GM23338 (cell line): Measurements from ENCODE around the gene MOB3B. TPM values are rescaled to one million over a fixed set of nuclear protein-coding genes. Genes with fewer than 3 reads are reported as not detected.

Source experiments
- ATAC-seq: fragments of 200-7000 bp; cut with Tn5 transposase; 3 replicates; pipeline ENCODE4 v1.9.1; 2020
- DNase-seq: peaks from one replicate; pipeline ENCODE4 v3.0.0-alpha.2; 2015; ENCODE audit warnings: low spot score
- H2AFZ ChIP-seq: fragments of 200-600 bp; sonication (generic); 2 replicates; pipeline ENCODE4 v1.8.0; 2016; ENCODE audit warnings: antibody characterized with exemption, mild to moderate bottlenecking, moderate library complexity
- H3F3A ChIP-seq: fragments of 200-600 bp; sonication (generic); replicated peaks from 2 replicates; pipeline ENCODE4 v1.8.0; 2017; ENCODE audit warnings: antibody characterized with exemption, mixed run types, low read depth
- H3K27ac ChIP-seq: fragments of 200-600 bp; sonication (generic); 2 replicates; pipeline ENCODE4 v1.6.1; 2016; ENCODE audit warnings: low read depth
- H3K27me3 ChIP-seq: fragments of 200-600 bp; sonication (generic); 2 replicates; pipeline ENCODE4 v1.8.0; 2016; ENCODE audit warnings: mild to moderate bottlenecking, mixed run types, moderate library complexity; ENCODE audit not compliant: insufficient read depth
- H3K36me3 ChIP-seq: fragments of 200-600 bp; sonication (generic); 2 replicates; pipeline ENCODE4 v1.8.0; 2016; ENCODE audit warnings: mild to moderate bottlenecking; ENCODE audit not compliant: insufficient read depth
- H3K4me1 ChIP-seq: fragments of 200-600 bp; sonication (generic); 2 replicates; pipeline ENCODE4 v1.8.0; 2016; ENCODE audit warnings: mild to moderate bottlenecking, moderate library complexity; ENCODE audit not compliant: insufficient read depth
- H3K4me2 ChIP-seq: fragments of 200-600 bp; sonication (generic); 2 replicates; pipeline ENCODE4 v1.7.1; 2017; ENCODE audit warnings: mixed run types
- H3K4me3 ChIP-seq: fragments of 200-600 bp; sonication (generic); 2 replicates; pipeline ENCODE4 v1.6.1; 2016; ENCODE audit warnings: mixed run types
- H3K79me2 ChIP-seq: fragments of 200-600 bp; sonication (generic); replicated peaks from 2 replicates; pipeline ENCODE4 v1.8.0; 2017; ENCODE audit warnings: mild to moderate bottlenecking; ENCODE audit not compliant: insufficient read depth
- H3K9me2 ChIP-seq: fragments of 200-600 bp; sonication (generic); 2 replicates; pipeline ENCODE4 v1.8.0; 2017; ENCODE audit not compliant: insufficient read depth
- H4K20me1 ChIP-seq: fragments of 200-600 bp; sonication (generic); replicated peaks from 2 replicates; pipeline ENCODE4 v1.8.0; 2017; ENCODE audit warnings: mild to moderate bottlenecking; ENCODE audit not compliant: insufficient read depth
- H3K27ac Mint-ChIP-seq: 2 replicates; pipeline ENCODE4 v1.8.0; 2020; ENCODE audit warnings: inconsistent platforms, mild to moderate bottlenecking, moderate library complexity, mixed read lengths
- H3K27me3 Mint-ChIP-seq: 3 replicates; pipeline ENCODE4 v1.8.0; 2022; ENCODE audit warnings: low read depth, mild to moderate bottlenecking, moderate library complexity, mixed read lengths, inconsistent platforms; ENCODE audit not compliant: insufficient read depth, poor library complexity
- H3K36me3 Mint-ChIP-seq: 3 replicates; pipeline ENCODE4 v1.8.0; 2021; ENCODE audit warnings: low read depth, mild to moderate bottlenecking, inconsistent platforms, moderate library complexity, mixed read lengths
- H3K4me1 Mint-ChIP-seq: 3 replicates; pipeline ENCODE4 v1.8.0; 2020; ENCODE audit warnings: mild to moderate bottlenecking, inconsistent platforms, mixed read lengths
- H3K4me3 Mint-ChIP-seq: 3 replicates; pipeline ENCODE4 v1.8.0; 2021; ENCODE audit warnings: moderate library complexity, mild to moderate bottlenecking, inconsistent platforms, mixed read lengths
- H3K9me3 Mint-ChIP-seq: 3 replicates; pipeline ENCODE4 v1.8.0; 2020; ENCODE audit warnings: moderate library complexity, mild to moderate bottlenecking, inconsistent platforms, mixed read lengths
- EZH2 ChIP-seq: fragments of 200-600 bp; sonication (generic); IDR thresholded peaks from one replicate; pipeline ENCODE4 v1.8.0; 2017; ENCODE audit warnings: antibody characterized with exemption, mild to moderate bottlenecking, low read depth; ENCODE audit not compliant: unreplicated experiment
- JUNB ChIP-seq: IDR thresholded peaks from one replicate; pipeline ENCODE4 v1.6.1; 2016; ENCODE audit warnings: antibody characterized with exemption; ENCODE audit not compliant: unreplicated experiment
- ZNF114 ChIP-seq: fragments of 250-450 bp; sonication (Bioruptor Pico); IDR thresholded peaks from 2 replicates; pipeline ENCODE4 v1.5.0; 2020; ENCODE audit warnings: mild to moderate bottlenecking, moderate library complexity
- polyA plus RNA-seq: library from polyadenylated mRNA; unstranded; fragments of >200 nt; fragmentation: Nextera tagmentation; extraction: Ambion mirVana; gene quantifications from 2 replicates; pipeline ENCODE4 v1.2.1, GENCODE V29; 2016
- total RNA-seq: library from RNA; depleted of rRNA; stranded (reverse); fragments of >200 nt; shearing (Covaris generic); gene quantifications from 2 replicates; pipeline ENCODE4 v1.2.3, GENCODE V29; 2014
- TF ChIP-seq, protein P1 (sequence below): fragments of 250-450 bp; sonication (Bioruptor Pico); IDR thresholded peaks from 2 replicates; pipeline ENCODE4 v1.5.0; 2020; ENCODE audit warnings: mild to moderate bottlenecking, moderate library complexity
- TF ChIP-seq, protein P2 (sequence below): IDR thresholded peaks from 2 replicates; pipeline ENCODE4 v1.6.1; 2016; ENCODE audit warnings: antibody characterized with exemption
- TF ChIP-seq, protein P3 (sequence below): IDR thresholded peaks from one replicate; pipeline ENCODE4 v1.6.1; 2018; ENCODE audit warnings: antibody characterized with exemption; ENCODE audit not compliant: unreplicated experiment
- TF ChIP-seq, protein P4 (sequence below), 2 experiments: fragments of 200-600 bp in 1 of 2; sonication (generic) in 1 of 2; conservative IDR thresholded peaks; 2 replicates each; pipeline versions ENCODE4 v1.5.1 to v1.6.1; 2016 to 2017; ENCODE audit warnings: antibody characterized with exemption in 2 of 2, low read depth in 2 of 2, mild to moderate bottlenecking in 2 of 2, moderate library complexity in 1 of 2

Gene MOB3B
- total and polyA plus RNA-seq, 2 experiments from 2014 or later, result 7.6 to 12.1 TPM

DNA sequence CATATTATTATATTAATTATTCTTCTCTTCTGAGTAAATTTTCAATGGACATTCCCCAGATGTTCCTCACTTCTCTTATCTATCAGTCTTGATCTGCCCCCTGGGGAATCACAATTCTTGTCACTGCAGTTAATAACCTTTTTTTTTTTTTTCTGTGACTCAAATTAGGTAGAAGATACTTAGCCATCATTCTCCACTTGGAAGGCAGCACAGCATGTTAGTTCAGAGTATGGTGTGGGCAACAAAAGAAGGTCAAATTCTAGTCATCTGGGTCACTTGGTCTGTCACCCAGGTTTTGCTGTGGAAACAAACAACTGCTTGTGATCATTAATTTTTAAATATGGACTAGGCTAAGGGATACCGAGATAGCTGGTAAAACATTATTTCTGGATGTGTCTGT is 8.1 kb upstream of the MOB3B start (continued):
- TF ChIP-seq, protein P1, sequence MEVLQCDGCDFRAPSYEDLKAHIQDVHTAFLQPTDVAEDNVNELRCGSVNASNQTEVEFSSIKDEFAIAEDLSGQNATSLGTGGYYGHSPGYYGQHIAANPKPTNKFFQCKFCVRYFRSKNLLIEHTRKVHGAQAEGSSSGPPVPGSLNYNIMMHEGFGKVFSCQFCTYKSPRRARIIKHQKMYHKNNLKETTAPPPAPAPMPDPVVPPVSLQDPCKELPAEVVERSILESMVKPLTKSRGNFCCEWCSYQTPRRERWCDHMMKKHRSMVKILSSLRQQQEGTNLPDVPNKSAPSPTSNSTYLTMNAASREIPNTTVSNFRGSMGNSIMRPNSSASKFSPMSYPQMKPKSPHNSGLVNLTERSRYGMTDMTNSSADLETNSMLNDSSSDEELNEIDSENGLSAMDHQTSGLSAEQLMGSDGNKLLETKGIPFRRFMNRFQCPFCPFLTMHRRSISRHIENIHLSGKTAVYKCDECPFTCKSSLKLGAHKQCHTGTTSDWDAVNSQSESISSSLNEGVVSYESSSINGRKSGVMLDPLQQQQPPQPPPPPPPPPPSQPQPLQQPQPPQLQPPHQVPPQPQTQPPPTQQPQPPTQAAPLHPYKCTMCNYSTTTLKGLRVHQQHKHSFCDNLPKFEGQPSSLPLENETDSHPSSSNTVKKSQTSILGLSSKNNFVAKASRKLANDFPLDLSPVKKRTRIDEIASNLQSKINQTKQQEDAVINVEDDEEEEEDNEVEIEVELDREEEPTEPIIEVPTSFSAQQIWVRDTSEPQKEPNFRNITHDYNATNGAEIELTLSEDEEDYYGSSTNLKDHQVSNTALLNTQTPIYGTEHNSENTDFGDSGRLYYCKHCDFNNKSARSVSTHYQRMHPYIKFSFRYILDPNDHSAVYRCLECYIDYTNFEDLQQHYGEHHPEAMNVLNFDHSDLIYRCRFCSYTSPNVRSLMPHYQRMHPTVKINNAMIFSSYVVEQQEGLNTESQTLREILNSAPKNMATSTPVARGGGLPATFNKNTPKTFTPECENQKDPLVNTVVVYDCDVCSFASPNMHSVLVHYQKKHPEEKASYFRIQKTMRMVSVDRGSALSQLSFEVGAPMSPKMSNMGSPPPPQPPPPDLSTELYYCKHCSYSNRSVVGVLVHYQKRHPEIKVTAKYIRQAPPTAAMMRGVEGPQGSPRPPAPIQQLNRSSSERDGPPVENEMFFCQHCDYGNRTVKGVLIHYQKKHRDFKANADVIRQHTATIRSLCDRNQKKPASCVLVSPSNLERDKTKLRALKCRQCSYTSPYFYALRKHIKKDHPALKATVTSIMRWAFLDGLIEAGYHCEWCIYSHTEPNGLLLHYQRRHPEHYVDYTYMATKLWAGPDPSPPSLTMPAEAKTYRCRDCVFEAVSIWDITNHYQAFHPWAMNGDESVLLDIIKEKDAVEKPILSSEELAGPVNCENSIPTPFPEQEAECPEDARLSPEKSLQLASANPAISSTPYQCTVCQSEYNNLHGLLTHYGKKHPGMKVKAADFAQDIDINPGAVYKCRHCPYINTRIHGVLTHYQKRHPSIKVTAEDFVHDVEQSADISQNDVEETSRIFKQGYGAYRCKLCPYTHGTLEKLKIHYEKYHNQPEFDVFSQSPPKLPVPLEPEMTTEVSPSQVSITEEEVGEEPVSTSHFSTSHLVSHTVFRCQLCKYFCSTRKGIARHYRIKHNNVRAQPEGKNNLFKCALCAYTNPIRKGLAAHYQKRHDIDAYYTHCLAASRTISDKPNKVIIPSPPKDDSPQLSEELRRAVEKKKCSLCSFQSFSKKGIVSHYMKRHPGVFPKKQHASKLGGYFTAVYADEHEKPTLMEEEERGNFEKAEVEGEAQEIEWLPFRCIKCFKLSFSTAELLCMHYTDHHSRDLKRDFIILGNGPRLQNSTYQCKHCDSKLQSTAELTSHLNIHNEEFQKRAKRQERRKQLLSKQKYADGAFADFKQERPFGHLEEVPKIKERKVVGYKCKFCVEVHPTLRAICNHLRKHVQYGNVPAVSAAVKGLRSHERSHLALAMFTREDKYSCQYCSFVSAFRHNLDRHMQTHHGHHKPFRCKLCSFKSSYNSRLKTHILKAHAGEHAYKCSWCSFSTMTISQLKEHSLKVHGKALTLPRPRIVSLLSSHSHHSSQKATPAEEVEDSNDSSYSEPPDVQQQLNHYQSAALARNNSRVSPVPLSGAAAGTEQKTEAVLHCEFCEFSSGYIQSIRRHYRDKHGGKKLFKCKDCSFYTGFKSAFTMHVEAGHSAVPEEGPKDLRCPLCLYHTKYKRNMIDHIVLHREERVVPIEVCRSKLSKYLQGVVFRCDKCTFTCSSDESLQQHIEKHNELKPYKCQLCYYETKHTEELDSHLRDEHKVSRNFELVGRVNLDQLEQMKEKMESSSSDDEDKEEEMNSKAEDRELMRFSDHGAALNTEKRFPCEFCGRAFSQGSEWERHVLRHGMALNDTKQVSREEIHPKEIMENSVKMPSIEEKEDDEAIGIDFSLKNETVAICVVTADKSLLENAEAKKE (CRISPR knock-in tag), result no peak

DNA sequence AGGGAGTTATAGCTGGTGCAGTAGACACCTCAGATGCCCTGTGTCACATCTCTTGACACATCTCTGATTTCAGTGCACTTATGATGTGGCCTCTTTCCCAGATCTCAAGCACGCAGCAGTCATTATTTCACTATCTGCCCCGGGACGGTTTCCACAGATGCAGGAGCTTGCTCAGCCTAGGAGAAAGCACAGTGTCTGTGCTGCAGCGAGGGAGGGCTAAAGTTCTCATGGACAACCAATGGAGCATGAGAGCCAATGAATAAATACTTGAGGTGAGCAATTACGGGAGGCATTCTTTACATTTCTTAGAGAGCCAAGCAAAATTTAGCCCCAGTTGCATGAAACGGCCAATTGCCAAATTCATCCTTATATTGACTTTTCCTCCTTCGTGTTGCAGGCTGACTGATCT is 7.4 kb upstream of the MOB3B start:
- Histone ChIP-seq H3K4me1 (peaks cover 10% of the 10 kb centered on the region; the same call in 1 of the 2 replicates), H3K4me2 (no peak overlapping the region), H2AFZ (no peak overlapping the region), H3K9me2 (no peaks in the 10 kb centered on the region), H3K27me3 (no peaks in the 10 kb centered on the region), H3K27ac (peak overlapping the region; percentile 73; the same call in 1 of the 2 replicates), H4K20me1 (no peaks in the 10 kb centered on the region; the same call in 1 of the 2 replicates), H3F3A (no peaks in the 10 kb centered on the region), H3K36me3 (no peaks in the 10 kb centered on the region), H3K4me3 (no peak overlapping the region), H3K79me2 (no peaks in the 10 kb centered on the region)
- peak; percentile 33 for DNase-seq
- Mint-ChIP-seq H3K9me3 (no peaks in the 10 kb centered on the region), H3K27ac (no peak overlapping the region), H3K4me1 (peaks cover 26% of the 10 kb centered on the region), H3K36me3 (peaks cover 3% of the 10 kb centered on the region; the same call in 2 of the 3 replicates), H3K4me3 (no peak overlapping the region), H3K27me3 (peaks cover 3% of the 10 kb centered on the region)
- TF ChIP-seq JUNB, result no peak
- TF ChIP-seq ZNF114 (CRISPR knock-in tag), result no peak
- ATAC-seq, result no peak

DNA sequence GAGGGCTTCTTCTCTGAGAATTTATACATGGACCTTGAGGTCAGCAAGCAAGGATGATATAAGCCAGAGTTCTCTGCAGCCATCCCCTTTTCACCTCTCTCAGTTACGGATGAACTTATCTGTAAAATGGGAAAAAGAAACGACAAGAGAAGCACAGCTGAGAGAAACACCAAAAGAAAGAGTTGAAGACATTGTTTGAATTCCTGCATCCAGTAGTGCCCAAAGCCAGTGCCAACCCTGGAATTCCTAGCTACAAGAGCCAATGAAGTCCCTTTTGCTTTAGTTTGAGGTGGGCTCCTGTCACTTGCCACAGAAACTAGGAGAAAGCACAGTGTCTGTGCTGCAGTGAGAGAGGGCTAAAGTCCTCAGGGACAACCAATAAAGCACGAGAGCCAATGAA is 6.6 kb upstream of the MOB3B start:
- no peaks in the 10 kb centered on the region for H3K9me3 Mint-ChIP-seq
- H3K4me3 Mint-ChIP-seq, result no peak overlapping the region
- peaks cover 30% of the 10 kb centered on the region for H3K4me1 Mint-ChIP-seq
- TF ChIP-seq EZH2, result no peak
- TF ChIP-seq, protein P2, sequence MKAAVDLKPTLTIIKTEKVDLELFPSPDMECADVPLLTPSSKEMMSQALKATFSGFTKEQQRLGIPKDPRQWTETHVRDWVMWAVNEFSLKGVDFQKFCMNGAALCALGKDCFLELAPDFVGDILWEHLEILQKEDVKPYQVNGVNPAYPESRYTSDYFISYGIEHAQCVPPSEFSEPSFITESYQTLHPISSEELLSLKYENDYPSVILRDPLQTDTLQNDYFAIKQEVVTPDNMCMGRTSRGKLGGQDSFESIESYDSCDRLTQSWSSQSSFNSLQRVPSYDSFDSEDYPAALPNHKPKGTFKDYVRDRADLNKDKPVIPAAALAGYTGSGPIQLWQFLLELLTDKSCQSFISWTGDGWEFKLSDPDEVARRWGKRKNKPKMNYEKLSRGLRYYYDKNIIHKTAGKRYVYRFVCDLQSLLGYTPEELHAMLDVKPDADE, result no peak
- TF ChIP-seq JUNB, result no peak
- TF ChIP-seq, protein P3, sequence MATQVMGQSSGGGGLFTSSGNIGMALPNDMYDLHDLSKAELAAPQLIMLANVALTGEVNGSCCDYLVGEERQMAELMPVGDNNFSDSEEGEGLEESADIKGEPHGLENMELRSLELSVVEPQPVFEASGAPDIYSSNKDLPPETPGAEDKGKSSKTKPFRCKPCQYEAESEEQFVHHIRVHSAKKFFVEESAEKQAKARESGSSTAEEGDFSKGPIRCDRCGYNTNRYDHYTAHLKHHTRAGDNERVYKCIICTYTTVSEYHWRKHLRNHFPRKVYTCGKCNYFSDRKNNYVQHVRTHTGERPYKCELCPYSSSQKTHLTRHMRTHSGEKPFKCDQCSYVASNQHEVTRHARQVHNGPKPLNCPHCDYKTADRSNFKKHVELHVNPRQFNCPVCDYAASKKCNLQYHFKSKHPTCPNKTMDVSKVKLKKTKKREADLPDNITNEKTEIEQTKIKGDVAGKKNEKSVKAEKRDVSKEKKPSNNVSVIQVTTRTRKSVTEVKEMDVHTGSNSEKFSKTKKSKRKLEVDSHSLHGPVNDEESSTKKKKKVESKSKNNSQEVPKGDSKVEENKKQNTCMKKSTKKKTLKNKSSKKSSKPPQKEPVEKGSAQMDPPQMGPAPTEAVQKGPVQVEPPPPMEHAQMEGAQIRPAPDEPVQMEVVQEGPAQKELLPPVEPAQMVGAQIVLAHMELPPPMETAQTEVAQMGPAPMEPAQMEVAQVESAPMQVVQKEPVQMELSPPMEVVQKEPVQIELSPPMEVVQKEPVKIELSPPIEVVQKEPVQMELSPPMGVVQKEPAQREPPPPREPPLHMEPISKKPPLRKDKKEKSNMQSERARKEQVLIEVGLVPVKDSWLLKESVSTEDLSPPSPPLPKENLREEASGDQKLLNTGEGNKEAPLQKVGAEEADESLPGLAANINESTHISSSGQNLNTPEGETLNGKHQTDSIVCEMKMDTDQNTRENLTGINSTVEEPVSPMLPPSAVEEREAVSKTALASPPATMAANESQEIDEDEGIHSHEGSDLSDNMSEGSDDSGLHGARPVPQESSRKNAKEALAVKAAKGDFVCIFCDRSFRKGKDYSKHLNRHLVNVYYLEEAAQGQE, result no peak
- TF ChIP-seq, protein P4, sequence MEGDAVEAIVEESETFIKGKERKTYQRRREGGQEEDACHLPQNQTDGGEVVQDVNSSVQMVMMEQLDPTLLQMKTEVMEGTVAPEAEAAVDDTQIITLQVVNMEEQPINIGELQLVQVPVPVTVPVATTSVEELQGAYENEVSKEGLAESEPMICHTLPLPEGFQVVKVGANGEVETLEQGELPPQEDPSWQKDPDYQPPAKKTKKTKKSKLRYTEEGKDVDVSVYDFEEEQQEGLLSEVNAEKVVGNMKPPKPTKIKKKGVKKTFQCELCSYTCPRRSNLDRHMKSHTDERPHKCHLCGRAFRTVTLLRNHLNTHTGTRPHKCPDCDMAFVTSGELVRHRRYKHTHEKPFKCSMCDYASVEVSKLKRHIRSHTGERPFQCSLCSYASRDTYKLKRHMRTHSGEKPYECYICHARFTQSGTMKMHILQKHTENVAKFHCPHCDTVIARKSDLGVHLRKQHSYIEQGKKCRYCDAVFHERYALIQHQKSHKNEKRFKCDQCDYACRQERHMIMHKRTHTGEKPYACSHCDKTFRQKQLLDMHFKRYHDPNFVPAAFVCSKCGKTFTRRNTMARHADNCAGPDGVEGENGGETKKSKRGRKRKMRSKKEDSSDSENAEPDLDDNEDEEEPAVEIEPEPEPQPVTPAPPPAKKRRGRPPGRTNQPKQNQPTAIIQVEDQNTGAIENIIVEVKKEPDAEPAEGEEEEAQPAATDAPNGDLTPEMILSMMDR (conservative IDR thresholded peaks at IDR 0.05; ENCODE audit: low read depth in 2 of 2), result no peak

More for the DNA sequence above, 6.6 kb upstream of the MOB3B start:
- H3K4me3 ChIP-seq, result no peak overlapping the region
- H2AFZ ChIP-seq, result no peak overlapping the region
- H3K36me3 Mint-ChIP-seq, result no peaks in the 10 kb centered on the region
- no peaks in the 10 kb centered on the region for H3K36me3 ChIP-seq
- no peaks in the 10 kb centered on the region; the same call in 1 of the 2 replicates for H4K20me1 ChIP-seq
- no peaks in the 10 kb centered on the region for H3K79me2 ChIP-seq
- peaks cover 3% of the 10 kb centered on the region for H3K27me3 Mint-ChIP-seq
- H3K27ac Mint-ChIP-seq, result no peak overlapping the region
- peak overlapping the region; percentile 67; the same call in 1 of the 2 replicates for H3K27ac ChIP-seq
- peaks cover 10% of the 10 kb centered on the region; the same call in 1 of the 2 replicates for H3K4me1 ChIP-seq
- no peaks in the 10 kb centered on the region for H3F3A ChIP-seq
- H3K27me3 ChIP-seq, result no peaks in the 10 kb centered on the region
- no peak overlapping the region for H3K4me2 ChIP-seq
- no peak for ATAC-seq
- peak; percentile 20 for DNase-seq
- H3K9me2 ChIP-seq, result no peaks in the 10 kb centered on the region
